Measurements from ENCODE around the gene CEP41. TPM values are rescaled to one million over a fixed set of nuclear protein-coding genes. Genes with fewer than 3 reads are reported as not detected.

CEP41 gene
- total and polyA plus RNA-seq, 2 donors from 2014 or later, result 8.1 to 12.7 TPM

DNA sequence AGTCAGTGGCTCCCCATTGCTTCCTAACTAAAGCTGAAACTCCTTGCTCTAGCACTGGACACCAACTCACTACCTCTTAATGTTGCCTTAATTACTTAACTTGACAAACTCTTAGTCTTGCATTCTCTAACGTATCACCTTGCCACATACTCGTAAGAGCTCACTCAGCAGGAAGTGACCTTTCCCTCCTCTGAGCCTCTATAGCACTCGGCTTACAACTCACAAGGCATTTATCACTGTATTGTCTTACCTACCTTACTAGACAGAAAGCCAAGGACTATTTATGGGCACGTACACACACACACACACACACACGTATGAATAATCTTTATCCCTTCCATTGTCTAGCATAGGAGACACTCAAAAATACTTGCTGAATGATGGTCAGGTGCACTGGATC is 21.2 kb downstream of the CEP41 start:
- intact Hi-C loops (cut with DNase I), result no loop called here
- Histone ChIP-seq H3K4me1 (ENCODE audit: control insufficient read depth in 2 of 3, insufficient read depth in 2 of 3, low read depth in 1 of 3, low read length in 3 of 3) (peaks cover 0 to 3% (median 0%) of the 10 kb centered on the region in 3 donors), H3K9ac (ENCODE audit: low read length in 3 of 3) (no peak overlapping the region), H3K36me3 (ENCODE audit: control insufficient read depth in 2 of 3, insufficient read depth in 3 of 3, low read length in 3 of 3) (peaks cover 0 to 2% (median 0%) of the 10 kb centered on the region in 3 donors), H3K27me3 (ENCODE audit: control insufficient read depth, insufficient read depth, low read length) (no peaks in the 10 kb centered on the region), H3K9me3 (ENCODE audit: control insufficient read depth in 2 of 3, insufficient read depth in 1 of 3, low read length in 3 of 3) (no peaks in the 10 kb centered on the region), H3K27ac (ENCODE audit: low read depth in 2 of 2, low read length in 2 of 2) (no peak overlapping the region), H3K4me3 (ENCODE audit: low read length in 3 of 3) (no peak overlapping the region)
- FAIRE-seq (no peak), DNase-seq (peak in 4 of 5 donors; percentile 51 to 89 (median 74))
- TF ChIP-seq, protein P1, sequence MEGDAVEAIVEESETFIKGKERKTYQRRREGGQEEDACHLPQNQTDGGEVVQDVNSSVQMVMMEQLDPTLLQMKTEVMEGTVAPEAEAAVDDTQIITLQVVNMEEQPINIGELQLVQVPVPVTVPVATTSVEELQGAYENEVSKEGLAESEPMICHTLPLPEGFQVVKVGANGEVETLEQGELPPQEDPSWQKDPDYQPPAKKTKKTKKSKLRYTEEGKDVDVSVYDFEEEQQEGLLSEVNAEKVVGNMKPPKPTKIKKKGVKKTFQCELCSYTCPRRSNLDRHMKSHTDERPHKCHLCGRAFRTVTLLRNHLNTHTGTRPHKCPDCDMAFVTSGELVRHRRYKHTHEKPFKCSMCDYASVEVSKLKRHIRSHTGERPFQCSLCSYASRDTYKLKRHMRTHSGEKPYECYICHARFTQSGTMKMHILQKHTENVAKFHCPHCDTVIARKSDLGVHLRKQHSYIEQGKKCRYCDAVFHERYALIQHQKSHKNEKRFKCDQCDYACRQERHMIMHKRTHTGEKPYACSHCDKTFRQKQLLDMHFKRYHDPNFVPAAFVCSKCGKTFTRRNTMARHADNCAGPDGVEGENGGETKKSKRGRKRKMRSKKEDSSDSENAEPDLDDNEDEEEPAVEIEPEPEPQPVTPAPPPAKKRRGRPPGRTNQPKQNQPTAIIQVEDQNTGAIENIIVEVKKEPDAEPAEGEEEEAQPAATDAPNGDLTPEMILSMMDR (IDR thresholded peaks at IDR 0.05; ENCODE audit: borderline replicate concordance, extremely low read depth, insufficient read depth), result no peak

DNA sequence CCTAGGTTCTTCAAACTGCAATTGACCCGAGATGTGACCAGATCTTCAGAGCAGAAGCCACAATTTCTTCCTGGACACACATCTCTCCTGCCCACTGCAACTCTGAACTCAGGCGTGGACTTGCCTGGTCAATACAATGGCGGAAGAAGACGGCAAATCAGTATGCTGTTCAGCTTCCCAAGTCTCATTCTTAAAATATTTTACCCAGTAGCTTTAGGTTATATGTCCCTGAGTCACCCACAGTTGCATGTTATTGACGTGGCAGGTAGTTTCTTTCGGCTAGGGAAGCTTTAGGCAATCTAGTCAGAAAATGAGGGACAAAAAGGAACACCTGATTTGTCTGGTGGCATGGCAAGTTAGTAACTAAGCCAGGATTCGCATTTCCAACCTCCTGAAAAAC is 22.5 kb downstream of the CEP41 start:
- Histone ChIP-seq H3K9ac (ENCODE audit: low read length in 3 of 3) (no peak overlapping the region), H3K9me3 (ENCODE audit: control insufficient read depth in 2 of 3, insufficient read depth in 1 of 3, low read length in 3 of 3) (no peaks in the 10 kb centered on the region), H3K36me3 (ENCODE audit: control insufficient read depth in 2 of 3, insufficient read depth in 3 of 3, low read length in 3 of 3) (peaks cover 0 to 2% (median 0%) of the 10 kb centered on the region in 3 donors), H3K27me3 (ENCODE audit: control insufficient read depth, insufficient read depth, low read length) (no peaks in the 10 kb centered on the region), H3K4me3 (ENCODE audit: low read length in 3 of 3) (no peak overlapping the region), H3K4me1 (ENCODE audit: control insufficient read depth in 2 of 3, insufficient read depth in 2 of 3, low read depth in 1 of 3, low read length in 3 of 3) (peaks cover 0 to 3% (median 0%) of the 10 kb centered on the region in 3 donors), H3K27ac (ENCODE audit: low read depth in 2 of 2, low read length in 2 of 2) (no peak overlapping the region)
- intact Hi-C loops (cut with DNase I), result no loop called here
- DNase-seq, result no peak
- TF ChIP-seq, protein P1 (IDR thresholded peaks at IDR 0.05; ENCODE audit: borderline replicate concordance, extremely low read depth, insufficient read depth), result no peak
- FAIRE-seq, result no peak

DNA sequence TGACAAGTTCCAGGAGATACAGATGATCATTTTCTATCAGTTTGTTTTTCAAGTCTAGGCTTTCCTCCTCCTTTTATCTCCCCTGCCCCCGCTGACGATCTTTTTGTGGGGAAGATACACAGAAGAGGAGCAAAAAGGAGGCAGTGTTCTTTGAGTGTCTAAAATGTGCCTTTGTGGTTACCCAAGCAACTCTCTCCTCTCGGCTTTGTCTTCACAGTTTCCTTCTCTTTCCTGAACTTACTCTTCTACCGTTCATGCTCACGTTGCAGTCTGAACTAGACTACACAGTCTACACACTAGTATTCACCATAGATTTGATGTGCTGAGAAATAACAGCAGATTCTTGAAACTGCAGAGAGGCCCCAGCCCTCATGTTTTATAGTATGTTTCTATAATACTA is 23.6 kb downstream of the CEP41 start:
- no peaks in the 10 kb centered on the region for H3K9me3 ChIP-seq (ENCODE audit: control insufficient read depth in 2 of 3, insufficient read depth in 1 of 3, low read length in 3 of 3)
- TF ChIP-seq, protein P1 (IDR thresholded peaks at IDR 0.05; ENCODE audit: borderline replicate concordance, extremely low read depth, insufficient read depth), result no peak
- H3K9ac ChIP-seq (ENCODE audit: low read length in 3 of 3), result no peak overlapping the region
- H3K36me3 ChIP-seq (ENCODE audit: control insufficient read depth in 2 of 3, insufficient read depth in 3 of 3, low read length in 3 of 3), result peaks cover 0 to 2% (median 0%) of the 10 kb centered on the region in 3 donors
- no peaks in the 10 kb centered on the region for H3K27me3 ChIP-seq (ENCODE audit: control insufficient read depth, insufficient read depth, low read length)
- peaks cover 0 to 3% (median 0%) of the 10 kb centered on the region in 3 donors for H3K4me1 ChIP-seq (ENCODE audit: control insufficient read depth in 2 of 3, insufficient read depth in 2 of 3, low read depth in 1 of 3, low read length in 3 of 3)
- DNase-seq (no peak), FAIRE-seq (no peak)
- H3K27ac ChIP-seq (ENCODE audit: low read depth in 2 of 2, low read length in 2 of 2), result no peak overlapping the region
- H3K4me3 ChIP-seq (ENCODE audit: low read length in 3 of 3), result no peak overlapping the region
- intact Hi-C loops (cut with DNase I), result no loop called here

DNA sequence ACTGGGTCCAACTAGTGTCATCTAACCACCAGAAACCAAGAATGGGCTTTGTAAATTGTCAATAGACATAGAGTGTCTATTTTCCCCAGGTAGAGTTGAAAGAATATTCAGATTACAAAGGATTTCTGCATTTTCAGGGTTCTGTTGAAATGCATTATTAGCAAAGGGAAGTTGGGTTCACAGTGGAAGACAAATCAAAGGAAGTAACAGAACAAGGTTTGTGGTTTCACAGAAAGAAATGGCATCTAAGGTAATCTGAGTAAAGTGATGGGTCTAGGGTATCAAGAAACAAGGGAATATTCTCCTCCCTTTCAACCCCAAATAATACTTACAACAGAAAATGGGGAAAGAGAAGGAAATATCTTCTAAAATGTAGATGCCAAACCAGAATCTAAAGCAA is 25.8 kb downstream of the CEP41 start:
- intact Hi-C loops (cut with DNase I), result no loop called here
- no peak overlapping the region for H3K4me3 ChIP-seq (ENCODE audit: low read length in 3 of 3)
- FAIRE-seq (no peak), DNase-seq (no peak)
- no peaks in the 10 kb centered on the region for H3K9me3 ChIP-seq (ENCODE audit: control insufficient read depth in 2 of 3, insufficient read depth in 1 of 3, low read length in 3 of 3)
- peaks cover 0 to 2% (median 0%) of the 10 kb centered on the region in 3 donors for H3K36me3 ChIP-seq (ENCODE audit: control insufficient read depth in 2 of 3, insufficient read depth in 3 of 3, low read length in 3 of 3)
- TF ChIP-seq, protein P1 (IDR thresholded peaks at IDR 0.05; ENCODE audit: borderline replicate concordance, extremely low read depth, insufficient read depth), result no peak
- no peak overlapping the region for H3K9ac ChIP-seq (ENCODE audit: low read length in 3 of 3)
- H3K27ac ChIP-seq (ENCODE audit: low read depth in 2 of 2, low read length in 2 of 2), result no peak overlapping the region
- no peaks in the 10 kb centered on the region for H3K27me3 ChIP-seq (ENCODE audit: control insufficient read depth, insufficient read depth, low read length)
- peaks cover 0 to 3% (median 0%) of the 10 kb centered on the region in 3 donors for H3K4me1 ChIP-seq (ENCODE audit: control insufficient read depth in 2 of 3, insufficient read depth in 2 of 3, low read depth in 1 of 3, low read length in 3 of 3)

Data from kidney (tissue), 14 donors.